Measurements from ENCODE around the gene BUD13. TPM values are rescaled to one million over a fixed set of nuclear protein-coding genes. Genes with fewer than 3 reads are reported as not detected.

The BUD13 gene
- total RNA-seq, 1 experiment from 2014 or later, result 22.9 TPM

GRCh38 chr11:116731097-116731761 is 41.6 kb downstream of the BUD13 start:
- POLR2A ChIA-PET, result no interaction called here
- no peaks in the 10 kb centered on the region for H3K36me3 ChIP-seq (ENCODE audit: control insufficient read depth in 1 of 2, insufficient read depth in 2 of 2, low read length in 2 of 2)
- no peaks in the 10 kb centered on the region for H3K9me2 ChIP-seq (ENCODE audit: insufficient read depth)
- no TSS peak for BruUV-seq (replicated peaks)
- H4K20me1 ChIP-seq (ENCODE audit: insufficient read depth), result no peaks in the 10 kb centered on the region
- intact Hi-C loops (cut with micrococcal nuclease), result no loop called here
- no peak overlapping the region for H3K9ac ChIP-seq (ENCODE audit: low read length)
- no peak overlapping the region for H3K27ac ChIP-seq (ENCODE audit: low read depth, low read length)
- ATAC-seq, result no peak
- H3K4me2 ChIP-seq (ENCODE audit: low read length), result no peak overlapping the region
- CTCF ChIA-PET, result no interaction called here
- H3K4me3 ChIP-seq (replicated peaks in 1 of 2; ENCODE audit: low read depth in 1 of 2, low read length in 2 of 2), result no peak overlapping the region
- RAD21 ChIA-PET (ENCODE audit: low non-redundant PET in 1 of 2, low total read pairs in 2 of 2, uncharacterized antibody in 2 of 2, unreplicated experiment in 2 of 2), result no interaction called here
- no peak for DNase-seq (ENCODE audit: low read depth, low spot score)
- no peaks in the 10 kb centered on the region for H3K79me2 ChIP-seq (ENCODE audit: insufficient read depth, low read length)
- H3K27me3 ChIP-seq (ENCODE audit: insufficient read depth, low read length), result no peaks in the 10 kb centered on the region
- peaks cover 0 to 4% of the 10 kb centered on the region in 2 experiments; a peak in 1 of 4 replicates for H3K4me1 ChIP-seq (ENCODE audit: control insufficient read depth in 1 of 2, insufficient read depth in 2 of 2, low read length in 2 of 2)
- no peak for TF ChIP-seq ATF3 (IDR thresholded peaks at IDR 0.05)
- TF ChIP-seq EZH2 (IDR thresholded peaks at IDR 0.05), result no peak
- TF ChIP-seq CTCF (IDR thresholded peaks at IDR 0.05 in 2 of 3, conservative IDR thresholded peaks at IDR 0.05 in 1 of 3; ENCODE audit: borderline replicate concordance in 1 of 3, insufficient read depth in 1 of 3, low read depth in 2 of 3, low read length in 2 of 3), result no peak
- TF ChIP-seq SRF (IDR thresholded peaks at IDR 0.05; ENCODE audit: low read depth), result no peak
- no peak for TF ChIP-seq RAD21 (IDR thresholded peaks at IDR 0.05; ENCODE audit: low read depth)
- no peak for TF ChIP-seq ZFX (IDR thresholded peaks at IDR 0.05)
- TF ChIP-seq SIN3A (IDR thresholded peaks at IDR 0.05; ENCODE audit: low read depth), result no peak
- TF ChIP-seq FOSL1 (IDR thresholded peaks at IDR 0.05; ENCODE audit: low read depth), result no peak
- TF ChIP-seq TCF7L2 (IDR thresholded peaks at IDR 0.05; ENCODE audit: borderline replicate concordance, extremely low read depth, insufficient read depth, insufficient read length), result no peak
- no peak for TF ChIP-seq POLR2AphosphoS5 (IDR thresholded peaks at IDR 0.05; ENCODE audit: low read depth, low read length)
- TF ChIP-seq ZBTB33 (IDR thresholded peaks at IDR 0.05; ENCODE audit: extremely low read depth, insufficient replicate concordance, low read length), result no peak
- no peak for TF ChIP-seq ELF1 (IDR thresholded peaks at IDR 0.05; ENCODE audit: borderline replicate concordance, low read depth)
- no peak for TF ChIP-seq MAX (IDR thresholded peaks at IDR 0.05)
- TF ChIP-seq EZH2phosphoT487 (IDR thresholded peaks at IDR 0.05; ENCODE audit: borderline replicate concordance), result no peak
- no peak for TF ChIP-seq EGR1 (IDR thresholded peaks at IDR 0.05; ENCODE audit: low read depth)
- no peak overlapping the region for H2AFZ ChIP-seq (ENCODE audit: low read depth, low read length, poor library complexity, severe bottlenecking)
- H3K9me3 ChIP-seq (ENCODE audit: control insufficient read depth in 1 of 2, insufficient read depth in 1 of 2, low read depth in 1 of 2, low read length in 2 of 2), result no peaks in the 10 kb centered on the region

Data from HCT116 (cell line).